Vagina (tissue), 2 donors: ENCODE data around the gene C1orf21.

Source experiments
- CTCF ChIP-seq, 3 experiments: fragments of 450-650 bp in 2 of 3; fragments of 200-600 bp in 1 of 3; sonication (generic) in 1 of 3; IDR thresholded peaks; one replicate each; pipeline ENCODE4 v1.5.1; 2017 to 2019; ENCODE audit warnings: antibody characterized with exemption in 3 of 3, mild to moderate bottlenecking in 2 of 3, moderate library complexity in 2 of 3
- POLR2A ChIP-seq, 2 donors: fragments of 450-650 bp; IDR thresholded peaks; one replicate each; pipeline ENCODE4 v1.6.1; 2017; ENCODE audit warnings: antibody characterized with exemption in 2 of 2, mild to moderate bottlenecking in 2 of 2, moderate library complexity in 2 of 2
- POLR2AphosphoS5 ChIP-seq, 2 donors: sonication (generic); formaldehyde crosslinking; IDR thresholded peaks; one replicate each; pipeline ENCODE4 v1.9.0; 2017; ENCODE audit warnings: antibody characterized with exemption in 2 of 2, mild to moderate bottlenecking in 2 of 2, low read depth in 1 of 2; ENCODE audit not compliant: insufficient read depth in 1 of 2

- TF ChIP-seq POLR2A (IDR thresholded peaks at IDR 0.05) = no peak
- no peak for TF ChIP-seq CTCF (IDR thresholded peaks at IDR 0.05)
- TF ChIP-seq POLR2AphosphoS5 (IDR thresholded peaks at IDR 0.05; ENCODE audit: insufficient read depth in 1 of 2, low read depth in 1 of 2) = no peak
Measured at GRCh38 chr1:184485751-184486723, 99.2 kb downstream of the C1orf21 start.
